Esophagus squamous epithelium (tissue), 4 donors: ENCODE measurements around the gene POLA1.

Experiments used
- CTCF ChIP-seq, 6 experiments: fragments of 450-650 bp in 4 of 6; fragments of 200-600 bp in 2 of 6; sonication (generic) in 2 of 6; IDR thresholded peaks; one replicate each; pipeline ENCODE4 v1.5.1; 2016 to 2019; ENCODE audit warnings: antibody characterized with exemption in 6 of 6, mild to moderate bottlenecking in 4 of 6, moderate library complexity in 4 of 6
- POLR2A ChIP-seq, 4 donors: fragments of 450-650 bp; IDR thresholded peaks; one replicate each; pipeline ENCODE4 v1.6.1; 2017; ENCODE audit warnings: antibody characterized with exemption in 4 of 4, mild to moderate bottlenecking in 4 of 4, moderate library complexity in 3 of 4

GRCh38 chrX:24828147-24828546 is 134.4 kb downstream of the POLA1 start:
- no peak for TF ChIP-seq CTCF (IDR thresholded peaks at IDR 0.05)
- no peak for TF ChIP-seq POLR2A (IDR thresholded peaks at IDR 0.05)
